Measurements from ENCODE around the gene CCDC63. TPM values are rescaled to one million over a fixed set of nuclear protein-coding genes. Genes with fewer than 3 reads are reported as not detected.

CCDC63 gene
- polyA plus RNA-seq, 3 donors, result 0.22 TPM; not detected in 2

DNA sequence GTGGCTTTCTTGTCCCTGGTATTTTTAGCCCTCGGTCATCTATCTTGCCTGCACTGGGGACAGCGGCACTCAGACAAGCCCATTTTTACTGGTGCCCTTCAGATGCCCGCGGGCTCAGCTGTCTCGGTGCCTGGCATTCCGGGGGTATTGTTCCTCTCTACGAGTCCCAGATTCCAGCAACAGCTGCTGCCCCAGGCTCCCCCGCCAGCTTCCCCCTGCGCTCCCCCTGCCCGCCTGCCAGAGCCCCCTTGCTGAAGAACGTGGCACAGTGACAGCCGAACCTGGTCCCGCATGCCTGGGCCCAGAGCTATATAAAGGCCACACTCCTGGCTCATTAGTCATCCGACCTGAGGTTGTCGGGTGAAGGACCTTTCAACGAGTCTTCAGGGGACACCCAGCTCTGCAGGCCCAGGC, 84.5 kb downstream of the CCDC63 start:
- Mint-ChIP-seq H3K4me1 (peaks cover 6% of the 10 kb centered on the region), H3K9me3 (no peaks in the 10 kb centered on the region), H3K27me3 (ENCODE audit: low read depth in 3 of 3) (peaks cover 2 to 5% (median 4%) of the 10 kb centered on the region in 3 donors), H3K27ac (no peak overlapping the region), H3K36me3 (no peaks in the 10 kb centered on the region), H3K4me3 (no peak overlapping the region)
- no peak overlapping the region for H3K27ac ChIP-seq (ENCODE audit: low read depth in 1 of 2, low read length in 2 of 2)
- no peaks in the 10 kb centered on the region for H3K4me1 ChIP-seq (ENCODE audit: control insufficient read depth in 1 of 2, insufficient read depth in 2 of 2, low read length in 2 of 2)
- no peak overlapping the region for H2AFZ ChIP-seq (ENCODE audit: insufficient read depth, low read depth, low read length, poor library complexity, severe bottlenecking)
- DNase-seq, result no peak
- no peaks in the 10 kb centered on the region for H4K20me1 ChIP-seq (ENCODE audit: insufficient read depth, low read length)
- no peaks in the 10 kb centered on the region for H3K27me3 ChIP-seq (ENCODE audit: control insufficient read depth in 2 of 2, insufficient read depth in 2 of 2, low read length in 2 of 2)
- no peak overlapping the region for H3K9ac ChIP-seq (ENCODE audit: insufficient read depth, low read length, poor library complexity, severe bottlenecking)
- H3K36me3 ChIP-seq (replicated peaks in 1 of 2; ENCODE audit: control insufficient read depth in 1 of 2, insufficient read depth in 2 of 2, low read length in 2 of 2), result no peaks in the 10 kb centered on the region
- intact Hi-C loops (cut with micrococcal nuclease), result no loop called here
- 85% methylated on average over 16 of the region's 16 CpGs for WGBS (ENCODE audit: insufficient coverage)
- no peak for TF ChIP-seq CTCF (IDR thresholded peaks at IDR 0.05)
- no peak overlapping the region for H3K4me2 ChIP-seq (replicated peaks; ENCODE audit: extremely low read depth, low read length, poor library complexity, severe bottlenecking)
- H3K9me3 ChIP-seq (replicated peaks in 1 of 2; ENCODE audit: control insufficient read depth in 1 of 2, insufficient read depth in 1 of 2, low read length in 2 of 2), result no peaks in the 10 kb centered on the region
- H3K4me3 ChIP-seq (replicated peaks in 1 of 3; ENCODE audit: low read depth in 2 of 3, low read length in 3 of 3), result no peak overlapping the region
- H3K79me2 ChIP-seq (ENCODE audit: insufficient read depth, low read length), result no peaks in the 10 kb centered on the region

GRCh38 chr12:110932046-110932445, 85.3 kb downstream of the CCDC63 start:
- H3K4me3 Mint-ChIP-seq, result no peak overlapping the region
- H3K9me3 ChIP-seq (replicated peaks in 1 of 2; ENCODE audit: control insufficient read depth in 1 of 2, insufficient read depth in 1 of 2, low read length in 2 of 2), result no peaks in the 10 kb centered on the region
- no peaks in the 10 kb centered on the region for H4K20me1 ChIP-seq (ENCODE audit: insufficient read depth, low read length)
- H2AFZ ChIP-seq (ENCODE audit: insufficient read depth, low read depth, low read length, poor library complexity, severe bottlenecking), result no peak overlapping the region
- H3K36me3 Mint-ChIP-seq, result no peaks in the 10 kb centered on the region
- H3K79me2 ChIP-seq (ENCODE audit: insufficient read depth, low read length), result no peaks in the 10 kb centered on the region
- DNase-seq, result no peak
- no peaks in the 10 kb centered on the region for H3K36me3 ChIP-seq (replicated peaks in 1 of 2; ENCODE audit: control insufficient read depth in 1 of 2, insufficient read depth in 2 of 2, low read length in 2 of 2)
- no peaks in the 10 kb centered on the region for H3K9me3 Mint-ChIP-seq
- peak; percentile 21 for TF ChIP-seq CTCF (IDR thresholded peaks at IDR 0.05)
- intact Hi-C loops (cut with micrococcal nuclease), result no loop called here
- H3K4me1 Mint-ChIP-seq, result peaks cover 8% of the 10 kb centered on the region
- no peak overlapping the region for H3K27ac Mint-ChIP-seq
- H3K27ac ChIP-seq (ENCODE audit: low read depth in 1 of 2, low read length in 2 of 2), result no peak overlapping the region
- no peaks in the 10 kb centered on the region for H3K27me3 ChIP-seq (ENCODE audit: control insufficient read depth in 2 of 2, insufficient read depth in 2 of 2, low read length in 2 of 2)
- 53% methylated on average over 10 of the region's 11 CpGs for WGBS (ENCODE audit: insufficient coverage)
- H3K4me2 ChIP-seq (replicated peaks; ENCODE audit: extremely low read depth, low read length, poor library complexity, severe bottlenecking), result no peak overlapping the region
- H3K4me1 ChIP-seq (ENCODE audit: control insufficient read depth in 1 of 2, insufficient read depth in 2 of 2, low read length in 2 of 2), result peaks cover 2 to 3% of the 10 kb centered on the region in 2 donors
- H3K27me3 Mint-ChIP-seq (ENCODE audit: low read depth in 3 of 3), result peaks cover 5 to 8% (median 6%) of the 10 kb centered on the region in 3 donors
- no peak overlapping the region for H3K9ac ChIP-seq (ENCODE audit: insufficient read depth, low read length, poor library complexity, severe bottlenecking)
- H3K4me3 ChIP-seq (replicated peaks in 1 of 3; ENCODE audit: low read depth in 2 of 3, low read length in 3 of 3), result no peak overlapping the region

Measured in CD14-positive monocyte (primary cell).